ENCODE measurements around the gene GAPDH. TPM values are rescaled to one million over a fixed set of nuclear protein-coding genes. Genes with fewer than 3 reads are reported as not detected.
A peak's percentile ranks its signal among the peaks of the same experiment; 100 is the strongest.

GAPDH gene
- total RNA-seq, 1 donor from 2014 or later = 3,866 TPM

DNA sequence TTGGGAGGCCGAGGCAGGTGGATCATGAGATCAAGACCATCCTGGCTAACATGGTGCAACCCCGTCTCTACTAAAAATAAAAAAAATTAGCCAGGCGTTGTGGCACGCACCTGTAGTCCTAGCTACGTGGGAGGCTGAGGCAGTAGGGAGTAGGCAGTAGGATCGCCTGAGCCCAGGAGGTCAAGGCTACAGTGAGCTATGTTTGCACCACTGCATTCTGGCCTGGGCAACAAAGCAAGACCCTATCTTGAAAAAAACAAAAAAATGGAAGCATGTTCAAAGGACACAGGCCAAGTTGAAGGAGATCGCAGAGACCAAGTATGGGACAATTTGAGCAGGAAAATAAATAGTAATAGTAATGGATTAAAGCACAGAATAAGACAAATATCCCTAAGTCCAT is 26.2 kb upstream of the GAPDH start:
- Mint-ChIP-seq H3K27me3 (ENCODE audit: insufficient read depth, low read depth) (no peaks in the 10 kb centered on the region), H3K9me3 (no peaks in the 10 kb centered on the region), H3K27ac (no peak overlapping the region), H3K4me1 (no peaks in the 10 kb centered on the region), H3K36me3 (peaks cover 37% of the 10 kb centered on the region), H3K4me3 (no peak overlapping the region)
- no peak overlapping the region for H2AFZ ChIP-seq (replicated peaks)
- peak overlapping the region; percentile 81 for H3K27ac ChIP-seq
- DNase-seq (ENCODE audit: low spot score) = no peak
- H4K20me1 ChIP-seq (ENCODE audit: low read depth) = peaks cover 4% of the 10 kb centered on the region
- no peak overlapping the region for H3K4me3 ChIP-seq
- H3K36me3 ChIP-seq = peaks cover 5% of the 10 kb centered on the region
- H3K4me2 ChIP-seq = peak overlapping the region; percentile 39
- peaks cover 84% of the 10 kb centered on the region for H3K79me2 ChIP-seq (ENCODE audit: low read depth)
- H3K4me1 ChIP-seq = peaks cover 20% of the 10 kb centered on the region
- no peak overlapping the region for H3K9ac ChIP-seq
- peaks cover 27% of the 10 kb centered on the region for H3F3A ChIP-seq (ENCODE audit: low read depth)
- H3K9me3 ChIP-seq (ENCODE audit: low read depth) = no peaks in the 10 kb centered on the region
- no peaks in the 10 kb centered on the region for H3K27me3 ChIP-seq
- no peak for TF ChIP-seq EZH2phosphoT487 (IDR thresholded peaks at IDR 0.05)
- TF ChIP-seq EZH2 (IDR thresholded peaks at IDR 0.05) = no peak
- TF ChIP-seq CTCF (IDR thresholded peaks at IDR 0.05) = no peak

GRCh38 chr12:6520186-6520585 is 14.1 kb upstream of the GAPDH start:
- Mint-ChIP-seq H3K9me3 (no peaks in the 10 kb centered on the region), H3K27me3 (ENCODE audit: insufficient read depth, low read depth) (no peaks in the 10 kb centered on the region), H3K4me3 (no peak overlapping the region), H3K36me3 (peaks cover 50% of the 10 kb centered on the region), H3K27ac (no peak overlapping the region), H3K4me1 (no peaks in the 10 kb centered on the region)
- no peaks in the 10 kb centered on the region for H3K4me1 ChIP-seq
- H3F3A ChIP-seq (ENCODE audit: low read depth) = peaks cover 9% of the 10 kb centered on the region
- H3K27me3 ChIP-seq = no peaks in the 10 kb centered on the region
- no peak overlapping the region for H3K4me3 ChIP-seq
- H4K20me1 ChIP-seq (ENCODE audit: low read depth) = no peaks in the 10 kb centered on the region
- no peak overlapping the region for H2AFZ ChIP-seq (replicated peaks)
- no peaks in the 10 kb centered on the region for H3K79me2 ChIP-seq (ENCODE audit: low read depth)
- H3K4me2 ChIP-seq = no peak overlapping the region
- H3K9me3 ChIP-seq (ENCODE audit: low read depth) = no peaks in the 10 kb centered on the region
- H3K9ac ChIP-seq = no peak overlapping the region
- TF ChIP-seq EZH2 (IDR thresholded peaks at IDR 0.05) (no peak), CTCF (IDR thresholded peaks at IDR 0.05) (no peak), EZH2phosphoT487 (IDR thresholded peaks at IDR 0.05) (no peak)
- no peak overlapping the region for H3K27ac ChIP-seq
- DNase-seq (ENCODE audit: low spot score) = no peak
- H3K36me3 ChIP-seq = peaks cover 37% of the 10 kb centered on the region

DNA sequence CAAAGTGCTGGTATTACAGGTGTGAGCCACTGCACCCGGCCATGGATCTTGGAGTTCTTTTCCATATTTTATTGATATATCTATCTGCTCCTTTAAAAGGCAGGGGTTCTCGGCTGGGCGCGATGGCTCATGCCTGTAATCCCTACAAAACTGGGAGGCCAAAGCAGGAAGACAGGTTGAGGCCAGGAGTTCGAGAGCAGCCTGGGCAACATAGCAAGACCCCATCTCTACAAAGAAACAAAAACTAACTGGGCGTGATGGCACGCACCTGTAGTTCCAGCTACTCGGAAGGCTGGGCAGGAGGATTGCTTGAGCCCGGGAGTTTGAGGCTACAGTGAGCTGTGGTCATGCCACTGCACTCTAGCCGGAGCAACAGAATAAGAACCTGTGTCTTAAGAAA is 12.1 kb upstream of the GAPDH start:
- H3K27ac Mint-ChIP-seq = no peak overlapping the region
- Histone ChIP-seq H3F3A (ENCODE audit: low read depth) (peaks cover 3% of the 10 kb centered on the region), H3K27me3 (no peaks in the 10 kb centered on the region), H3K4me3 (no peak overlapping the region), H3K36me3 (peaks cover 29% of the 10 kb centered on the region), H4K20me1 (ENCODE audit: low read depth) (no peaks in the 10 kb centered on the region), H3K27ac (no peak overlapping the region), H3K79me2 (ENCODE audit: low read depth) (no peaks in the 10 kb centered on the region), H3K4me1 (no peaks in the 10 kb centered on the region), H3K9ac (no peak overlapping the region), H3K9me3 (ENCODE audit: low read depth) (no peaks in the 10 kb centered on the region), H3K4me2 (no peak overlapping the region), H2AFZ (replicated peaks) (no peak overlapping the region)
- no peaks in the 10 kb centered on the region for H3K4me1 Mint-ChIP-seq
- DNase-seq (ENCODE audit: low spot score) = no peak
- no peaks in the 10 kb centered on the region for H3K9me3 Mint-ChIP-seq
- no peaks in the 10 kb centered on the region for H3K27me3 Mint-ChIP-seq (ENCODE audit: insufficient read depth, low read depth)
- no peak overlapping the region for H3K4me3 Mint-ChIP-seq
- H3K36me3 Mint-ChIP-seq = peaks cover 54% of the 10 kb centered on the region
- no peak for TF ChIP-seq EZH2 (IDR thresholded peaks at IDR 0.05)
- no peak for TF ChIP-seq CTCF (IDR thresholded peaks at IDR 0.05)
